HUES48 (cell line): ENCODE data around the gene GRID1.

Experiments used
- H3K27ac ChIP-seq: one replicate; pipeline ENCODE4 v1.7.0; 2013; ENCODE audit warnings: low read depth, low read length, inconsistent platforms
- H3K27me3 ChIP-seq: 2 replicates; pipeline ENCODE4 v1.6.1; 2013; ENCODE audit warnings: mild to moderate bottlenecking, low read length; ENCODE audit not compliant: control insufficient read depth, insufficient read depth
- H3K36me3 ChIP-seq: 2 replicates; pipeline ENCODE4 v1.6.1; 2013; ENCODE audit warnings: low read length; ENCODE audit not compliant: control insufficient read depth, insufficient read depth
- H3K4me1 ChIP-seq: 2 replicates; pipeline ENCODE4 v1.6.1; 2013; ENCODE audit warnings: mild to moderate bottlenecking, low read length; ENCODE audit not compliant: control insufficient read depth, insufficient read depth
- H3K4me3 ChIP-seq: 2 replicates; pipeline ENCODE4 v1.5.1; 2013; ENCODE audit warnings: mild to moderate bottlenecking, low read depth, low read length
- H3K9ac ChIP-seq: 2 replicates; pipeline ENCODE4 v1.6.1; 2013; ENCODE audit warnings: mild to moderate bottlenecking, low read depth, low read length, moderate library complexity
- H3K9me3 ChIP-seq: 2 replicates; pipeline ENCODE4 v1.6.1; 2013; ENCODE audit warnings: low read length; ENCODE audit not compliant: control insufficient read depth, insufficient read depth

The GRID1 gene

DNA sequence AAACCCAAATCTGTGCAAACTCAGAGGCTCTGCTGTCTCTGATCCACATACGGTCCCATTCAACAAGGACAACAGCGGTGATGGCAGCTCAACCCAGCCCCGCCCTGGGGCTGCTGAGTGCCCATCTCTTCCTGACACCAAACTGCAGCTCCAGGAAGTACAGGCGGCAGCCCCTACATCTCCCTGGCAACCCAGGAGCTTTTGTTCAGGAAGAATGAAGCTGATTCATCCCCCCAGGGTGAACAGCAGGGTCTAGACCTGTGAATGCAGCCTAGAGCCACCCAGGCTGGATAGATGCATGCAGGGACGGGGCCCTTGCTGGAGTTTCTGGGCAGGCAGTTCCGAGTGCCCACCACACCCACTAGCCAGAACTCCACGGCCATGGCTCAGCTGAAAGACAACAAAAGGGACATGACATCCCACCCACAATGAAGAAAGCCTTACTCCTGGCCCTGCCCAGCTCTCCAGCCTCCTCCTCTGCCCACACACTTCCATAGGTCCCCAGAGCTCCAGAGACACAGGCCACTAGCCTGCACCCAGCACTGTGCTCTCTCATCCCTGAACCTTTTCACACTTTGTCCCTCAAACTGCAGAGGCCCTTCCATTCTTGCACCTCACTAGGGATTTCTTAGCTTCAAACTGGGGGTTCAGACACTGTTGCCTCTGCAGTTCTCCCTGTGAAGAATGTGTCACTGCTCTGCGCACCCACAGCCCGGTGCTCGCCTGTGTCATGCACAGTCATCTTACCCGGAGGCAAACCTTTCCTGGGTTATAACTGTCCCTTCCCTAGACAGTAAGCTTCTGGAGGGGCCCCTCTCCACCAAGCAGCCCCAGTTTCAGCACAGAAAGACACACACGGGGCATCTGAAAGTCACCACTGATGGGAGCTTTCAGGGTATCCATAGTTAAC, 99.1 kb downstream of the GRID1 start:
- Histone ChIP-seq H3K27ac (no peak overlapping the region), H3K4me3 (no peak overlapping the region), H3K9me3 (no peaks in the 10 kb centered on the region)

DNA sequence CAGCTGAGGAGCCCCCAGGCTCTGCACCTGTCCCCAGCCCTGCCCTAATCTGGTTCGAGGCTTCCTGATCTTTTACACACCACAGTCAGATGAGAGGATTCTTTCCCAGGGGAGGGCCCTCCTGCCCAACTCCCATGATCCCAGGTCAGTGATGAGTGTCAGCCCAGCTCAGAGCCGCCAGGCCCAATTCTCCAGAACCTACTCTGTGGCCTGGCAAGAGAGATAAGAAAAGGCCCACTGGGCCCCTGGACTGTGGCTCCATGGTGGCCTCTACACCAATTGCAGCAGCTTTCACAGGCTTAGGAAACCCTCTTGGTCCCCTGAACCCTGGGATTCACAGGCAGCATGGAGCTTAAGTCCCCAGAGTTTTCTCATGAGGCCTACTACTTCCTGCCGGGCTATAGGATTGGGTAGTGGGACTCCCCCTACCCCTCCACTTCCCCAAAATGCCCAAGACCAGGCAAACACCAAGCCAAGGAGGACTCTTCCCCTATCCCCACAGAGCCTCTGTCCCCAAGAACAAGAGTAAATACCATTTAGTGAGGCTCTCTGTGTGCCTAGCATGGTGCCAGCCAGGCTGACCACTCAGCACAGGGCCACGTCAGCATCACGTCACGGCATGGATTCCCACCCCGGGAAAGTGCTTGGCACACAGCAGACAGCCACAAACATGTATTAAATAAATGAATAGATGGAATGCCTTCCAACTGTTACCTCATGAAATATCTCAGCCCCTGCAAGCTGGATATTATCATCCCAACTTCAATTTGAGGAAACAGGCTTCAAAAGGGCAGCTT, 100.0 kb downstream of the GRID1 start:
- H3K9ac ChIP-seq: no peak overlapping the region
- H3K4me1 ChIP-seq: peaks cover 7% of the 10 kb centered on the region
- H3K36me3 ChIP-seq: no peaks in the 10 kb centered on the region
- no peak overlapping the region for H3K27ac ChIP-seq
- no peaks in the 10 kb centered on the region; the same call in 1 of the 2 replicates for H3K27me3 ChIP-seq
- no peak overlapping the region for H3K4me3 ChIP-seq
- H3K9me3 ChIP-seq: no peaks in the 10 kb centered on the region

More for the DNA sequence above, 99.1 kb downstream of the GRID1 start:
- H3K4me1 ChIP-seq: peaks cover 2% of the 10 kb centered on the region
- H3K27me3 ChIP-seq: no peaks in the 10 kb centered on the region; the same call in 1 of the 2 replicates
- H3K36me3 ChIP-seq: no peaks in the 10 kb centered on the region
- H3K9ac ChIP-seq: no peak overlapping the region

DNA sequence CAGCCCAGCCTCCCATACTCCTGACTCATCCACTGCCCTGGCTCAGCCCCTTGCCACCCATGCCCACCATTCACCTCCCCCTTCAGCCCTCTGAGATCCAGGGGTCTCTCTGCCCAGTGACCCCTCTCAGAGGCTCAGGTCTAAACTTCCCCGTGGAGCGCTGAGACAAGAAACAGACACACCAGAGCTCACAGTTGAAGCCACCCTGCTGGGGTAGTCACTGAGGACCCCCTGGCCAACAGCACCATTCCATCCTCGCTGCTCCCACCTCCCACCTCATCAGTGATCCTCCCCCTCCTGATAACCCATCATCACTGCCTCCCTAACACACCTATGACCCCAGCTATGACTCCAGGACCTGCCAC, 100.7 kb downstream of the GRID1 start:
- H3K4me3 ChIP-seq: no peak overlapping the region

DNA sequence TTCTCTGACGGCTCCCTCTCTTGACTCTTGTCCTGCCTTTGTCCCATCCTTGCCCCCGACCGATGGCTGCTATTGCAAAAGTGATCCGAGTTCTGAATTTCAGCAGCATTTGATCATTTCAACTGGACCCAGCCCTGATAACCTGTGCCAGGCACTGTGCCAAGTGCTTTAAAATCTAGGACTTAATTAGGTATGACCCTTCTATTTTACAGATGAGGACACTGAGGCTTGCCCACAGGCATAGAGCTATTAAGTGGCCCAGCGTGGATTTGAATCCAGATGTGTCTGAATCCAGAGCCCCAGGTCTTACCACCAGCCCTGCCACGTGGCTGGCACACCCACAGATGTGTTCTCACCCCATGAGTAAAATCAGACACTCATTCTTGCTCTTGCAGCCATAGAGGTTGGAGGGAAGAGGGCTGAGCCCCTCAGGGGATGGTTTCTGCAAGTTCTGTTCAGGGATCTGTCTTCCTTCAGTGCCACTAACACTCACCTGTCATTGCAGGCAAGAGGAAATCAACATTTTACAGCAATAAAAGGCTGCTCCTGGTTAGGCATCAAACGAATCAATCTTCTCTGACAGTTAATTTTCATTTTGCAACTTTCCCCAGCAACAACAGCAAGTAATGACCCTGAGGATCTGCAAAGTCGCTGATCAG, 101.2 kb downstream of the GRID1 start:
- no peak overlapping the region for H3K4me3 ChIP-seq
- H3K36me3 ChIP-seq: no peaks in the 10 kb centered on the region
- H3K27ac ChIP-seq: no peak overlapping the region
- H3K27me3 ChIP-seq: no peaks in the 10 kb centered on the region; the same call in 1 of the 2 replicates
- H3K9me3 ChIP-seq: no peaks in the 10 kb centered on the region
- H3K9ac ChIP-seq: no peak overlapping the region
- peaks cover 7% of the 10 kb centered on the region for H3K4me1 ChIP-seq

More for the DNA sequence above, 100.7 kb downstream of the GRID1 start:
- H3K36me3 ChIP-seq: no peaks in the 10 kb centered on the region
- H3K9ac ChIP-seq: no peak overlapping the region
- H3K27ac ChIP-seq: no peak overlapping the region
- peaks cover 7% of the 10 kb centered on the region for H3K4me1 ChIP-seq
- H3K27me3 ChIP-seq: no peaks in the 10 kb centered on the region; the same call in 1 of the 2 replicates
- H3K9me3 ChIP-seq: no peaks in the 10 kb centered on the region

DNA sequence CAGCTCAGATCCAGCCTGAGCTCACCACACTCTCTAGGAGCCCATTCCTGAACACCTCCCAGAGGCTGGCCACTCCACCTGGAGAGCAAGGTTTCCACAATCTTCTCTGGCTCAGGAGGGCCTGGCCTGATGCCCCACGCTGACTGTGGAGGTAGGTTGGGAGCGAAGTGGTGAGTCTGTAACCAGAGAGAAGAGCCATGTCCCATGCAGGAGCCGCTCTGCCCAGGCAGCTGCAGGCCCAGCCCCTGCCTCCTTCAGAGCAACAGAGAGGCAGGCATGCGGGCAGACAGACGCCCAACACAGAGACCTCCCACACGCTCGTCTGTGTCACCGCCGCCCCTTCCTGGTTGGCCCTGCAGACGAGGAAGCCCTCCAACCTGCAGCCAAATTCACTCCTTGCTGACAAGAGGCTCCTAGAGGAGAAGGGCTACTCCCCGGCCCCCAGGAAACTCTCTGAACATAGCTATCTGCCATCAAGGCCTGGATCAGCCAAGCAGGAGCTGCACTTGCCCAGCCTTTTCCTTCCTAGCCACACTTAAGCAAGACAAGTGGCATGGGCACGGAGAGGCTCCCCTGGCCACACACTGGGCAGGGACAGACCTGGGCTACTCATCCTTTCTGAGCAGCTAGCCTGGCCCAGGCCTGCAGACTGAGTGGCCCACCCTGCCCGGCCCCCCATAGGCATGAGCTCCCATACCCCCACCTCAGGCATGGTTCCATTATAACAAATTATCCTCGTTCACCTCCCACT, 101.9 kb downstream of the GRID1 start:
- Histone ChIP-seq H3K4me1 (peaks cover 7% of the 10 kb centered on the region), H3K4me3 (no peak overlapping the region), H3K36me3 (no peaks in the 10 kb centered on the region), H3K9me3 (no peaks in the 10 kb centered on the region), H3K27ac (no peak overlapping the region), H3K9ac (no peak overlapping the region), H3K27me3 (no peaks in the 10 kb centered on the region; the same call in 1 of the 2 replicates)

DNA sequence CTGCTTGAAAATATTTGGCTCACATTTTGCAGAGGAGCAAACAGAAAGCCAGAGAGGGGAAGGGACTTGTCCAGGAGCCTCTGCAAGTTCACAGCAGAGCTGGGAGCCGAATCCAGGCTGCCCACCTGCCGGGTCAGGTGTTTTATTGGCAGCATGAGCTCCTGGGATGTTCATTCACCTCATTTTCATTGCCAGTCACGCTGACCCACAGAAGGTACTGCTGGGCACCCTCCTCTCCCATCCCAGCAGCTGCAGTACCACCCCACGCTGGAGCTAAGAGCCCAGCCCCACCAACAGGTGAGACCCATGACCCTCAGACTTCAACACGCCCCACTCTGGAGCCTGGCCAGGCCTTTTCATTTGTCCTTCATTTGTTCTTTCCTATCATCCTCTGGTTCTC, 102.7 kb downstream of the GRID1 start:
- H3K4me1 ChIP-seq: peaks cover 7% of the 10 kb centered on the region
- no peaks in the 10 kb centered on the region for H3K36me3 ChIP-seq
- no peak overlapping the region for H3K4me3 ChIP-seq
- no peak overlapping the region for H3K27ac ChIP-seq
- no peak overlapping the region for H3K9ac ChIP-seq
- no peaks in the 10 kb centered on the region; the same call in 1 of the 2 replicates for H3K27me3 ChIP-seq
- H3K9me3 ChIP-seq: no peaks in the 10 kb centered on the region

DNA sequence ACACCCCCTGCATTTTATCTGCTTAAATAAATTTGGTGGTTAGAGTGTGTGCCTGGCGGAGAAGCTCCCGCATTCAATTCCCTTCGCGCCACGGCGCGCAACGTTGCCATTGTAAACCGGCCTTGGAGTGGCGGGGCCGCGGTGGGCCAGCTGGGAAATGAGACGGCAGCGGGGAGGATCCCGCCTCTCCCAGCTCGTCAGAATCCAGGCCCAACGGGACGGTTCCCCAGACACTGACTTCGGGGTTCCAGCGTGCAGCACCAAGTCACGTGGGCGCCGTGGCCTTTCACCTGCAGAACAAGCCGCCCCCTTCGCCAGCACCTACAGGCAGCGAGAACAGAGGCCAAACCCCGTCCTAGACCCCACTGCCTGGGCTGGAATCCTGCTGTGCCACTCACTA, 103.4 kb downstream of the GRID1 start:
- Histone ChIP-seq H3K4me1 (peaks cover 7% of the 10 kb centered on the region), H3K4me3 (no peak overlapping the region)

DNA sequence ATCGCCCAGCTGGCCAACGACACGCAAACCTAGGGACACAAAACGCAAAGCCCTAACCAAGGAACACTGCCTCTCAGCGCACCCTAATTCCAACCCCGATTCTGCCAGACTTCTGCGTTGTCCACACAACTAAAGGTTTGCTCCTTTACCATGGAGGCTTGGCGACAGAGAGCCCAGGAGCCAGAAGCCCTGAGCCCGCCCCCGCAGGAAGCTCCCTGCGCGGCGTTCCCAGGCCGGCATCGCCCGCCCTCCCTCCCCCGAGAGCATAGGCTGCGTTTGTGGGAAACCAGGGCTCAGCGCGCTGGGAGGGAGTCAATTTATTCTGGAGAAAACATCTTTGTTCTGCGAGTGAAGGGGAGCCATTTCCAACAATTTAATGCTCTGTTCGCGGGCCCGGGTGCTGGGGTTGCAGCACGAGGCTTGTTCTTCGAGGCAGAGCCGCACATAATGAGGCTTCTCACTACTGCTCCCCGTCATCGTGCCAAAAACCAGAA, 103.9 kb downstream of the GRID1 start:
- Histone ChIP-seq H3K9ac (no peak overlapping the region), H3K4me3 (no peak overlapping the region)

More for the DNA sequence above, 103.4 kb downstream of the GRID1 start:
- no peak overlapping the region for H3K27ac ChIP-seq
- no peaks in the 10 kb centered on the region for H3K9me3 ChIP-seq
- no peak overlapping the region for H3K9ac ChIP-seq
- H3K36me3 ChIP-seq: no peaks in the 10 kb centered on the region
- no peaks in the 10 kb centered on the region; the same call in 1 of the 2 replicates for H3K27me3 ChIP-seq

DNA sequence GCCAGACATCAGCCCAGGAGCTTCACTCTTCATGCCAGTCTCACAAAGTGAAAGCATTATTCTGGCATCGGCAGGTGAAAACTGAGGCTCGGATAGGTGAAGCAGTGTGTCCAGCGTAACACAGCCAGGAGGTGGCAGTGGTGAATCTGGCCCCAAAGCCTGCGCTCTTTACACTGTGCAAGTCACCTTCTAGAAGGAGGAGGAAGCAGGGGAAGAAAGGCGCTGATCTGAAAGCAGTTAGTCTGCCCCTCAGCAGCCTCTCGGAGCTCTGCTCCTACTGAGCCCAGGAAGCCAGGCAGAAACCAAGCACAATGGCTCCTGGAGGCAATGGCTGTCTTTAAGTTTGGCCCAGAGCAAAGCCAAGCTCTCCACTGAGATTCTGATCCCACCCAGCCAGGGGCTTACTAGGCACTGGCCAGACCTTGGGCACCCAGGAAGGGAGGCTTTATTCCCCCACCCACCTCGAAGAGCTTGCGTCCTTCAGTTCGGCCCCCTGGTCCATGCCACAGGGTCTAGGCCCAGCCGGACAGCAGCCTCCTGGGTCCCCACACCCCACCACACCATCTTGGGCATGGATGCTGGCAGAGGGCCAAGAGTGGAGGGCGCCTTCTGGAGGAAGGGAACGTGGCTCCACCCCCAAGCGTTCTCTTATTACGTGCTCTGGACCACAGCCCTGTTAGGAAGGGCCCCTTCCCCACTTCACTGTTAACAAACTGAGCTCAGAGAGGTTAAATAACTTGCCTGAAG, 104.5 kb downstream of the GRID1 start:
- no peak overlapping the region for H3K4me3 ChIP-seq
- no peak overlapping the region for H3K9ac ChIP-seq
- no peak overlapping the region for H3K27ac ChIP-seq
- peaks cover 7% of the 10 kb centered on the region for H3K4me1 ChIP-seq
- H3K36me3 ChIP-seq: no peaks in the 10 kb centered on the region
- no peaks in the 10 kb centered on the region for H3K9me3 ChIP-seq
- H3K27me3 ChIP-seq: no peaks in the 10 kb centered on the region; the same call in 1 of the 2 replicates

More for the DNA sequence above, 103.9 kb downstream of the GRID1 start:
- Histone ChIP-seq H3K27me3 (no peaks in the 10 kb centered on the region; the same call in 1 of the 2 replicates), H3K4me1 (peaks cover 7% of the 10 kb centered on the region), H3K9me3 (no peaks in the 10 kb centered on the region), H3K36me3 (no peaks in the 10 kb centered on the region), H3K27ac (no peak overlapping the region)
